Loucy (cell line): ENCODE measurements around the gene ANKRD16.

Experiments
- H2AFZ ChIP-seq: fragments of 200-600 bp; sonication (generic); 2 replicates; pipeline ENCODE4 v1.6.0; 2016; ENCODE audit warnings: antibody characterized with exemption, mild to moderate bottlenecking, low read length, moderate library complexity
- H3F3A ChIP-seq: fragments of 200-600 bp; 2 replicates; pipeline ENCODE4 v1.6.0; 2016; ENCODE audit warnings: antibody characterized with exemption, low read depth, mild to moderate bottlenecking
- H3K27me3 ChIP-seq: fragments of 200-600 bp; sonication (generic); 2 replicates; pipeline ENCODE4 v1.6.1; 2014; ENCODE audit warnings: low read length, mild to moderate bottlenecking; ENCODE audit not compliant: insufficient read depth, poor library complexity, severe bottlenecking
- H3K36me3 ChIP-seq: fragments of 200-600 bp; sonication (generic); 2 replicates; pipeline ENCODE4 v1.6.1; 2016; ENCODE audit warnings: low read length; ENCODE audit not compliant: insufficient read depth
- H3K4me1 ChIP-seq: fragments of 200-600 bp; sonication (generic); 2 replicates; pipeline ENCODE4 v1.5.1; 2014; ENCODE audit warnings: low read length, mild to moderate bottlenecking; ENCODE audit not compliant: insufficient read depth, poor library complexity, severe bottlenecking
- H3K4me2 ChIP-seq: fragments of 200-600 bp; sonication (generic); 2 replicates; pipeline ENCODE4 v1.6.0; 2014; ENCODE audit warnings: antibody characterized with exemption, low read length, low read depth, mild to moderate bottlenecking; ENCODE audit not compliant: poor library complexity, severe bottlenecking
- H3K4me3 ChIP-seq: fragments of 200-600 bp; sonication (generic); 2 replicates; pipeline ENCODE4 v1.5.1; 2014; ENCODE audit warnings: low read length, mild to moderate bottlenecking, mixed read lengths; ENCODE audit not compliant: poor library complexity, severe bottlenecking
- H3K79me2 ChIP-seq: fragments of 200-600 bp; sonication (generic); 2 replicates; pipeline ENCODE4 v1.6.1; 2014; ENCODE audit warnings: low read length; ENCODE audit not compliant: insufficient read depth
- H3K9ac ChIP-seq: fragments of 200-600 bp; sonication (generic); 2 replicates; pipeline ENCODE4 v1.6.0; 2014; ENCODE audit warnings: mild to moderate bottlenecking, low read depth, low read length, moderate library complexity; ENCODE audit not compliant: poor library complexity, severe bottlenecking
- H3K9me2 ChIP-seq: fragments of 200-600 bp; sonication (generic); replicated peaks from 2 replicates; pipeline ENCODE4 v1.6.1; 2016; ENCODE audit warnings: low read depth, low read length, mixed read lengths
- H3K9me3 ChIP-seq: fragments of 200-600 bp; sonication (generic); 2 replicates; pipeline ENCODE4 v1.6.1; 2014; ENCODE audit warnings: mild to moderate bottlenecking, antibody characterized with exemption, low read length, low read depth; ENCODE audit not compliant: insufficient read depth
- H4K20me1 ChIP-seq: fragments of 200-600 bp; sonication (generic); 2 replicates; pipeline ENCODE4 v1.6.0; 2014; ENCODE audit warnings: antibody characterized with exemption, low read length, mild to moderate bottlenecking; ENCODE audit not compliant: insufficient read depth, poor library complexity, severe bottlenecking
- EZH2phosphoT487 ChIP-seq: fragments of 200-600 bp; IDR thresholded peaks from 2 replicates; pipeline ENCODE4 v1.6.1; 2018; ENCODE audit warnings: antibody characterized with exemption, mild to moderate bottlenecking, moderate library complexity, borderline replicate concordance
- TF ChIP-seq, protein P1 (sequence below): fragments of 200-600 bp; sonication (generic); conservative IDR thresholded peaks from 2 replicates; pipeline ENCODE4 v1.5.1; 2014; ENCODE audit warnings: mild to moderate bottlenecking, antibody characterized with exemption, low read length

The ANKRD16 gene

GRCh38 chr10:5892007-5892406, 2.3 kb upstream of the ANKRD16 start:
- Histone ChIP-seq H3K4me2 (peak overlapping the region; percentile 92), H3K36me3 (no peaks in the 10 kb centered on the region), H3K9ac (peak overlapping the region; percentile 12), H3K4me1 (peaks cover 43% of the 10 kb centered on the region), H3F3A (no peaks in the 10 kb centered on the region), H3K27me3 (no peaks in the 10 kb centered on the region), H3K4me3 (peak overlapping the region; percentile 86), H3K9me2 (no peaks in the 10 kb centered on the region), H3K79me2 (peaks cover 75% of the 10 kb centered on the region), H3K9me3 (no peaks in the 10 kb centered on the region), H4K20me1 (peaks cover 43% of the 10 kb centered on the region), H2AFZ (no peak overlapping the region)
- no peak for TF ChIP-seq EZH2phosphoT487
- TF ChIP-seq, protein P1, sequence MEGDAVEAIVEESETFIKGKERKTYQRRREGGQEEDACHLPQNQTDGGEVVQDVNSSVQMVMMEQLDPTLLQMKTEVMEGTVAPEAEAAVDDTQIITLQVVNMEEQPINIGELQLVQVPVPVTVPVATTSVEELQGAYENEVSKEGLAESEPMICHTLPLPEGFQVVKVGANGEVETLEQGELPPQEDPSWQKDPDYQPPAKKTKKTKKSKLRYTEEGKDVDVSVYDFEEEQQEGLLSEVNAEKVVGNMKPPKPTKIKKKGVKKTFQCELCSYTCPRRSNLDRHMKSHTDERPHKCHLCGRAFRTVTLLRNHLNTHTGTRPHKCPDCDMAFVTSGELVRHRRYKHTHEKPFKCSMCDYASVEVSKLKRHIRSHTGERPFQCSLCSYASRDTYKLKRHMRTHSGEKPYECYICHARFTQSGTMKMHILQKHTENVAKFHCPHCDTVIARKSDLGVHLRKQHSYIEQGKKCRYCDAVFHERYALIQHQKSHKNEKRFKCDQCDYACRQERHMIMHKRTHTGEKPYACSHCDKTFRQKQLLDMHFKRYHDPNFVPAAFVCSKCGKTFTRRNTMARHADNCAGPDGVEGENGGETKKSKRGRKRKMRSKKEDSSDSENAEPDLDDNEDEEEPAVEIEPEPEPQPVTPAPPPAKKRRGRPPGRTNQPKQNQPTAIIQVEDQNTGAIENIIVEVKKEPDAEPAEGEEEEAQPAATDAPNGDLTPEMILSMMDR, result no peak

- peaks cover 45% of the 10 kb centered on the region for H3K4me1 ChIP-seq
- peak overlapping the region; percentile 86 for H3K4me3 ChIP-seq
- H4K20me1 ChIP-seq, result peaks cover 47% of the 10 kb centered on the region
- H3K79me2 ChIP-seq, result peaks cover 76% of the 10 kb centered on the region
- no peaks in the 10 kb centered on the region for H3K9me2 ChIP-seq
- peak overlapping the region; percentile 92 for H3K4me2 ChIP-seq
- TF ChIP-seq, protein P1, result no peak
- no peak for TF ChIP-seq EZH2phosphoT487
- no peaks in the 10 kb centered on the region for H3F3A ChIP-seq
- no peaks in the 10 kb centered on the region for H3K9me3 ChIP-seq
- peak overlapping the region; percentile 88 for H3K9ac ChIP-seq
- H3K36me3 ChIP-seq, result no peaks in the 10 kb centered on the region
- H3K27me3 ChIP-seq, result no peaks in the 10 kb centered on the region
- no peak overlapping the region for H2AFZ ChIP-seq
These were observed 1.3 kb upstream of the ANKRD16 start for GRCh38 chr10:5891009-5891408.

- no peaks in the 10 kb centered on the region for H3F3A ChIP-seq
- no peaks in the 10 kb centered on the region for H3K9me2 ChIP-seq
- peak overlapping the region; percentile 56; the same call in 1 of the 2 replicates for H2AFZ ChIP-seq
- H3K4me2 ChIP-seq, result peak overlapping the region; percentile 92
- H3K9me3 ChIP-seq, result no peaks in the 10 kb centered on the region
- H3K9ac ChIP-seq, result peak overlapping the region; percentile 88
- peaks cover 46% of the 10 kb centered on the region for H4K20me1 ChIP-seq
- H3K4me3 ChIP-seq, result peak overlapping the region; percentile 86
- H3K36me3 ChIP-seq, result peaks cover 1% of the 10 kb centered on the region; the same call in 1 of the 2 replicates
- TF ChIP-seq, protein P1, result no peak
- TF ChIP-seq EZH2phosphoT487, result no peak
- H3K27me3 ChIP-seq, result no peaks in the 10 kb centered on the region
- peaks cover 45% of the 10 kb centered on the region for H3K4me1 ChIP-seq
- H3K79me2 ChIP-seq, result peaks cover 71% of the 10 kb centered on the region
These were observed 791 bp upstream of the ANKRD16 start for GRCh38 chr10:5890452-5890915.
